HG02970 (cell line): ENCODE measurements around the gene CPNE5.

Experiments
- ATAC-seq: cut with Tn5 transposase; IDR thresholded peaks from one replicate; pipeline ENCODE4 v1.9.1; 2021; ENCODE audit warnings: mild to moderate bottlenecking, moderate library complexity, moderate number of reproducible peaks; ENCODE audit not compliant: unreplicated experiment, low FRiP score

CPNE5 gene

GRCh38 chr6:36691011-36691410, 148.2 kb downstream of the CPNE5 start:
- ATAC-seq = no peak
